Peyer's patch (tissue), 4 donors: ENCODE data around the gene TAF1D.

Source experiments
- POLR2A ChIP-seq, 2 donors: fragments of 450-650 bp; IDR thresholded peaks; one replicate each; pipeline ENCODE4 v1.5.1; 2017; ENCODE audit warnings: antibody characterized with exemption in 2 of 2, mild to moderate bottlenecking in 2 of 2, moderate library complexity in 2 of 2
- TF ChIP-seq, protein P1 (sequence below), 6 experiments: fragments of 450-650 bp in 4 of 6; fragments of 200-600 bp in 2 of 6; sonication (generic) in 1 of 6; IDR thresholded peaks; one replicate each; pipeline ENCODE4 v1.5.1; 2017 to 2019; ENCODE audit warnings: antibody characterized with exemption in 6 of 6, mild to moderate bottlenecking in 3 of 6, moderate library complexity in 1 of 6

DNA sequence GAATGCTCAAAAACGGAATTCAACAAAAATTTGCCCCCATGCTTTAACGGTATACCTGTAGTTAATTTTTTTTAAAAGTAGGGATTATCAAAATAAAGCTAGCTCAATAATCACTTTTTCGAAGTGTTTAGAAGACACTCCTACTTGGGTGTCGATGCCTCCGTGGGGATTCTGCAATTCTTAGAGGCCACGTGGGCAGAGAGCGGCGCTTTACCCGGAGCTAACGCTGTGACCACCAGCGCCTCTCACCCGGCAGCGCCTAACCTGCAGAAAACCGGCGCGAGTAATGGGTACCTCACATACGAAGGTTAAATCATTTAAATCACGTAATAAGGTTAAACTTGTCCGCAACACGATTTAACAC, 583 bp downstream of the TAF1D start:
- TF ChIP-seq, protein P1, sequence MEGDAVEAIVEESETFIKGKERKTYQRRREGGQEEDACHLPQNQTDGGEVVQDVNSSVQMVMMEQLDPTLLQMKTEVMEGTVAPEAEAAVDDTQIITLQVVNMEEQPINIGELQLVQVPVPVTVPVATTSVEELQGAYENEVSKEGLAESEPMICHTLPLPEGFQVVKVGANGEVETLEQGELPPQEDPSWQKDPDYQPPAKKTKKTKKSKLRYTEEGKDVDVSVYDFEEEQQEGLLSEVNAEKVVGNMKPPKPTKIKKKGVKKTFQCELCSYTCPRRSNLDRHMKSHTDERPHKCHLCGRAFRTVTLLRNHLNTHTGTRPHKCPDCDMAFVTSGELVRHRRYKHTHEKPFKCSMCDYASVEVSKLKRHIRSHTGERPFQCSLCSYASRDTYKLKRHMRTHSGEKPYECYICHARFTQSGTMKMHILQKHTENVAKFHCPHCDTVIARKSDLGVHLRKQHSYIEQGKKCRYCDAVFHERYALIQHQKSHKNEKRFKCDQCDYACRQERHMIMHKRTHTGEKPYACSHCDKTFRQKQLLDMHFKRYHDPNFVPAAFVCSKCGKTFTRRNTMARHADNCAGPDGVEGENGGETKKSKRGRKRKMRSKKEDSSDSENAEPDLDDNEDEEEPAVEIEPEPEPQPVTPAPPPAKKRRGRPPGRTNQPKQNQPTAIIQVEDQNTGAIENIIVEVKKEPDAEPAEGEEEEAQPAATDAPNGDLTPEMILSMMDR (IDR thresholded peaks at IDR 0.05) = no peak
- no peak for TF ChIP-seq POLR2A (IDR thresholded peaks at IDR 0.05)
